Urothelium cell line (cell line): ENCODE results near the gene IKBKE.

Experiments
- DNase-seq: peaks from one replicate; pipeline ENCODE4 v3.0.0; 2011; ENCODE audit warnings: low spot score, mixed read lengths
- FAIRE-seq: peaks from 2 replicates; lab custom pipeline; 2011; peaks lifted over from hg19 to GRCh38; lab: Jason Lieb, UNC

IKBKE gene

DNA sequence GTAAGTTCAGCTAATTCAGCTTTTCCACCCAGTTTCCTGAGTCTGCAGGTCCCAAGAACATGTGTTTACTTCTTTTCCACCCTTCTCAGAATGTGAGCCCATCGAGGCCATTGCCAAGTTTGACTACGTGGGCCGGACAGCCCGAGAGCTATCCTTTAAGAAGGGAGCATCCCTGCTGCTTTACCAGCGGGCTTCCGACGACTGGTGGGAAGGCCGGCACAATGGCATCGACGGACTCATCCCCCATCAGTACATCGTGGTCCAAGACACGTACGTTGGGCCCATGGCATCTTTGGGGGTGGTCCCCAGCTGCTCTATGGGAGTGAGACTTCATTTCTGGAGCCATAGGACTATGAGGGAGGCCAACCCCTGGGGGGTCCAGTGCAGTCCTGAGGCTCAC lies 17.2 kb upstream of the IKBKE start:
- FAIRE-seq (no peak), DNase-seq (no peak)

DNA sequence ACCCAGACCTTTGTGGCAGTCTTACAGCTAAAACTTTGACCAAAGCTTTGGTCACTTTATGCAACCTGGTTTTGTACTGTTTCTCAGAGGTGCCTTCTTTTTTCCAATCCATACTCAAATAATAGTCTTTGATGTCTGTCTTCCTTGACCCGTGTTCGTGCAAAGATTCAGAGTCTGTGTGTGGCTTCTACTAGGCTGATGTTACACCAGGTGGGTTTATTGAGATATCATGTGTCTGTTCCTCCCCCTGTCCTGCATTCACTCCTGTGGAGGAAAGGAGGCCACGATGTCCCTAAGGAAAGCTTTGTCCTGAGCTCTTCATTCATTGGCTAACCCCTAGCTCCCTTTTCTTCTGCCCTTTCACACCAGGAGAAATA lies 15.0 kb upstream of the IKBKE start:
- FAIRE-seq (no peak), DNase-seq (no peak)

DNA sequence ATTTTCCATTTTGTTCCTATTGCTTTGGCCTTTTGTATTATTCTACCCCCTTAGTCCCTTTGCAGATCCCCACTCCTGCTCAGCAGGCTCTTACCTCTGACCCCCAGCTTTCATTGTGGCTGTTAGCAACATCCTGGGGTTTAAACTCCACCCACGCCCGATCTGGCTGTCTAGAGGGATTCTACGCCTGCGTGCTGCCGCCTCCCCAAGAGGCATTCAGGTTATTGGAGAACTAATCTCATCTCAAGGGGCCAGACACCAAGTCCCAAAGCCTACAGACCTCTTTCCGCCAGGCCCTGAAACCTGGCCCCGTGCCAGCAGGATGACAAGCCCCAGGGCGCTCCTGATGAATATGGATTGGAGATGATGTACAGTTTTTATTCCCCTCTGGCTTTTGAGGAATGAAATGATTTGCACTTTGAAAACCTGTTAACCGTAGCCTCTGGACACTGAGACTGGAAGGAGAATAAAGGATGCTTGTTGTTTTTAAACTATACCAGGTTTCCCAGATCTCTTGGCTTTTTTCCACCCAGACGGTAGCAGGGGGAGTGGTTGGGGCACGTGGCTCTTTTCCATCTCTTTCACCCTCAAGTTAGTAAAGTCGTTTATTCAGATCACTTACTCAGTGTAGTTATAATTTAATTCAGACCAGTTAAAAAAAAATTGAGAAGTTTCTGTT lies 14.5 kb upstream of the IKBKE start:
- no peak for FAIRE-seq

DNA sequence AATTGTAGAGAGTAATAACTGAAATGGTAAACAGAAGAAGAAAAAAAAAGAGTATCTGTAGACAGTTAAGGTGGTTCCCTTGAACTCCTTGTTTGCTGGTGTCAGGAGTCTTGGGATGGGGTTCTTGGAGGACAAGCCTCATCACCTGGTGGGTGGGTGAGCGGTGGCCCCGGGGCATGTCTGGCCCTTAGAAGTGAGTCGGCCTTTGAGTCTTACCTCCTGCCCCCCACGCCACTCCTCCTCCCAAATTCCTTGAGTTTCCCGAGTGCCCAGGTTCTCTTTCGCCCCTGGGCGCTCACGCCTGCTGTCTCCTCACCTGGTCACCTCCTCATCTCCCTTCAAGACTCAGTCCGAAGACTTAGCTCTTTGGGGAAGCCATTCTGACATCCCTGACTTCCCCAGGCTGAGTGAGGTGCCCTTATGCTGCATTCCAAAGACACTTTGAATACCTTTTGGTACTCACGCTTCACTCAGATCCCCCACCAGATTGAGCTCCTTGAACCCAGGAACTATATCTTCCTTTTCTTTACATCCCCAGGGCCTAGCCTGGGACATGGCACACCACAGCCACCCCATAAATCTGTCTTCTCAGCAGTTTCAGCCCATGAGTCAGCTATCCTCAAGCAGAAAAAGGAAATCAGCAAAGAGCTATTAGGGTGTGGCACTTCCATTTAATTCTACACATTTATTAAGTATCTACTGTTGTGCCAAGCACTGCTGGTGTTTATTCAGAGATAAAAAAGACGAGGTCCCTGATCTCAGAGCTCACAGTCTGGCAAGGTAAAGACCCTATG lies 13.5 kb upstream of the IKBKE start:
- no peak for FAIRE-seq
- DNase-seq: no peak

More for the DNA sequence above, 14.5 kb upstream of the IKBKE start:
- DNase-seq: no peak

DNA sequence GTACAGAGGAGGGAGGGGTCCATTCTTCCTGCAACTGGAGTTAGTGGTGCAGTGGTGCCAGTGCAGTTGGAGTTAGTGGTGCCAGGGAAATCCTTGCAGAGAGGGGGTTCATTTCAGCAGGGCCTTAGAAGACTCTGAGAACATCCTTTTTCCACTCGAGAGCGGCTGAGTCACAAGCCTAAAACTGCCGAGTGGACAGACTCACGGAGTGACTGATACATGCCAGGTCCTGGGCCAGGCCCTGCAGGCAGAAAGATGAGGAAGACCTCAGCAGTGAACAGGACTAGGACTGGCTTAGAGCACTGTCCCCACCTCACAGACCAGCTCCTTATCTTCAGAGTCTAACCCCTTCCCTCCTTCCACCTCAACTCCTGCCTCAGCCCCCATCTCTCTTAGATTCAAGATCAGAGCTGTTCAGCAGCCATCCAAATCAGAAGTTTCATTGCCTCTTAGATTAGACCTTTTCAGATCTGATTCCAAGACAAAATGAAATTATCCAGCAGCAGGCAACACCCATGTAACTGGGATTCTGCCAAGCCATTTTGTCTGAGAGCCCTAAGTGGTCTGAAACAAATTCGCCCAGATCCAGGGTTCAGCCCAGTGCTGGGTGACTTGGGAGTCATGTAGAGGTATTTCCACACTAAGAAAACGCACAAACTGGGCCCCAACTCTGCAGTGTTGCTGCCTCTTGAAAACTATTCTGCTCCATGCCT lies 12.7 kb upstream of the IKBKE start:
- FAIRE-seq (no peak), DNase-seq (no peak)

DNA sequence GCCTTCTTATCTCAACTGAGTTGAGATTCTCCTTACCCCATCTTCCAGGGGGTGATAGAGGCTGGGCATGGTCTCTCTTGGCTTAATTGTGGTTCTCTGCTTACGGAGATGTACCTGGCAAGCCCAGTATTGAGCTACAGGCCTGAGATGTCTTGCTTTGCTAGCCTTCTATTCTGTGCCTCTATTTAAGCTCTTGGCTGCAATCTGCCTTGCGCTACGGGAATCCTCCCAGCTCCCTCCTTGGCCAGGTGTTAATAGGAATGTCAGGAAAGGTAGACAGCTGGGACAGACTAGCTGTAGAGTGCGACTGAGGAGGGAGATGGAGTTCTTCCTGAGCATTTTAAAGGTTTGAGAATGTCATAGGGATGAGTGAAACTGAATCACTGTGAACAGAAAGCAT lies 10.6 kb upstream of the IKBKE start:
- no peak for DNase-seq

DNA sequence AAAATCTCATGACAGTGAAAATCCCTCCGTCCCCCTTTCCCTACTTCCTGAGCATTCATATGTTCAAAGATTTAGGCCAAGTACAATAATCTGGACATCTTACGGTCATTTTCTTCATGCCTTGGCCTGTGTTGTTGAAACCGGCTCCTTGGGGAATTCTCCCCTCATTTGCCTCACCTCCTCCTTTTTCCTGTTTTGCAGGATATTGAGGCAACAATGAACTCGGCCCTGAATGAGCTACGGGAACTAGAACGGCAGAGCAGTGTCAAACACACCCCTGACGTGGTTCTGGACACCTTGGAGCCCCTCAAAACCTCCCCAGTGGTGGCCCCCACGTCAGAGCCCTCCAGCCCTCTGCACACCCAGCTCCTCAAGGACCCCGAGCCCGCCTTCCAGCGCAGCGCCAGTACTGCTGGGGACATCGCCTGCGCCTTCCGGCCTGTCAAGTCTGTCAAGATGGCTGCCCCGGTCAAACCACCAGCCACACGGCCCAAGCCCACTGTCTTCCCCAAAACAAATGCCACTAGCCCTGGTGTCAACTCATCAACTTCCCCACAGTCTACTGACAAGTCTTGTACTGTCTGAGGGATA lies 9.3 kb upstream of the IKBKE start:
- DNase-seq (no peak), FAIRE-seq (no peak)

More for the DNA sequence above, 10.6 kb upstream of the IKBKE start:
- no peak for FAIRE-seq

DNA sequence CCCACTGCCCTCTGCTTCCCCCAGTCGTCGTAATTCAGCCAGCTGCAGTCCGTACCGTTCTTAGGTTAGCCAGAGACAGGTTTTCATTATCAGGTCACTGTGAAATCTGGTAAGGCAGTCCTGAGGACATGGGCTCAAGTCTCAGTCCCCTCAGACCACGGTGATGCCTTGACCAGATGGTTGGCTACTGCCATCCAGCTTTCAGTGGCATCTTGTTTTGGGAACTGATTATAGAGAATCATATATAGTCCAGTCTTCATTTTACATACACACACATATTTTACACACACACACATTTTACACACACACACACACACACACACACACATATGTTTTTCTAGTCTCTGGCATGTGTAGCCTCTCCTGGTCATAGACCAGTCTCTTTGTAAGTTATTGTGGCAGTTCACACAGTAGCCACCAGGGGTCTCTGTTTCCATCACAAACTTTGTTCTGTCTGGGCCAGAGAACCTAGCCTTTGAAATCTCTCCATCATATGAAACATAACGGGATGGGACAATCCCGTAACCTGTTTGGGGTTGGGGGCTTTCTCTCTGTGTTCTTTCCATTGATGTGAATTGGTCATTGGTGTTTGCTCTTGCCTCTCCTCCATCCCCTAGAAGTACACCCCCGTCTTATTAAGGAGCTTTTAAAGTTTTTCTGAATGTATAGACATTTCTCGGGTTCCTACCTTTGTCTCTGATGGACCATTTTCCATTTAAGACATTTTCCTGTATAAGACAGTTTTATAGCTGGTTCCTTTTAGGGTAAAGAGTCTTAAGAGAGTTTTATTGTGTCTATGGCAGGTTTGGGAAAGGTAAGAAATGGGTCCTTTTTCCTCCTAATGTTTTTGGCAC lies 8.4 kb upstream of the IKBKE start:
- no peak for FAIRE-seq
- DNase-seq: peak; percentile 65

DNA sequence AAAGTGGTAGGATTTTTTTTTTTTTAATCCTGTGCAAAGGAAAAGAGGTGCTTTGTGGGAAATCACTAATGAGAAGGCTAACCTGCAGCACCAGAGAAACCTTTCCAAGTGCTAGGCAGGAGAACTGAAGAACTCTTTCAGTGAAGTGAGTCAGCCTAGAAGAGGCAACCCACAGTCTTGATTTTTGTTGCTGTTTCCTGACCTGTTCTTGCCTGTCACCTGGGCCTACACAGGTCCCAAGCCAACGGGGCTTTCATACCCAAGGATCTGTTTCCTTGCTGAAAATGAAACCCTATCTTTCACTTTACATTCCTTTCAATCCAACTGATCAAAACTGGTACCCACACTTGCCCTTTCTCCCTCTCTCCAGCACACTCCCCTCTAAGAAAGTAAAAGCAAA lies 7.1 kb upstream of the IKBKE start:
- DNase-seq (no peak), FAIRE-seq (no peak)

DNA sequence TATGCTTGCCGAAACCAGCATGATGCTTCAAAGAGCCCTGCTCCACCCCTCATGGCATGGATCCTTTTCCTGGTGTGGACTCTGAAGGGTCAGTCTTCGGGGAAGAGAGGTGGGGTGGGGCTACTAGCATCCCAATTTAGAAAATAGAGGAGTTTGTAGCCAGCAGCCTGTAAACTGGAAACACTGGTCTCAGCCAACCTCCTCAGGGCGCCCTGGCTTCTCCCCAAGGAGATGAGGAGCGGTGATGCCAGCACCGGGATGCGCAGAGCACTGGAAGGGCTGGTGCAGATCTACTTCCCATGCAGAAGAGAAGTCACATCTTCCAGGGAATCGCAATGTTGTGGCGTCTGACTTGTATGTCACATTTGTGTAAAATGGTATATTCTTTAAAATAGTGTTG lies 6.4 kb upstream of the IKBKE start:
- FAIRE-seq (no peak), DNase-seq (no peak)

DNA sequence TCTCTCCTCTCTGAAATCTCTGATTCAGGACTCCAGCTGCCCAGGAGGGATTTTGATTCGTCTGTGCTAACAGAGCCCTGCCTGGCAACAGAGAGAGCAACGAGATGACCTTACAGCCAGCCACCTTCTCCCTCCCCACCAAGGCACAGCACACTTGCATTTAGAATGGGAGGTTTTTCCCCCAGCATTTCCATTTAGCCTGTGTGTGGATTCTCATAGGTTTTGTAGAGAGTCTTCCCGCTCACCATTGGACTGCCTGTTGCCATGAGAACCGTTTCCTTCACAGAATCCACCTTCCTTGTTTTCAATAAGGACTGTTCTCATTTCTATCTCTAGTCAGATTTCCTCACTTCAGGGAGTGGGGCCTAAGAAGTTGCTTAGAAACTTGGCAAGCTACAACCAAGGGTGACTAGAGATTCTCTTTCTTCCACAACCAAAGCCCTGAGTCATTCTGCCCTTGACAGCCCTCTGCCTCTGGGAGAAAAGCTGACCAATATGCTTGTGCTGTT lies 5.8 kb upstream of the IKBKE start:
- no peak for DNase-seq
- FAIRE-seq: no peak

DNA sequence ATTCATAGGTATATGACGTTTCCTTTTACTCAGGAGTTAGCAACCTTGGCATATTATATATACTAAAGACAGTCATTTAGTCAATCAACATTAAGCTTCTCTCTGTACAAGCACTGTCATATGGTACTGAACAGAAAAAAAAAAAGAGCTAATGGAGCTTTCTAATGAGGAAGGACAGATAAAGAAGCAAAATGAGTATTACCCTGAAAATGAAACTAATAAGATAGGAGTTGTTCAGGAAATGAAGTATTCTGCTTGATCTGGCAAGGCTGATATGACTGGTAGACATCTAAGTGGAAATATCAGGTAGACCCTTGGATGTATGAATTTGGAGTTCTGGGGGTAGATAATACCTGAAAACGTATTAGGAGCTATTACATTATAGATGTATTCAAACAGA lies 4.3 kb upstream of the IKBKE start:
- FAIRE-seq: no peak

DNA sequence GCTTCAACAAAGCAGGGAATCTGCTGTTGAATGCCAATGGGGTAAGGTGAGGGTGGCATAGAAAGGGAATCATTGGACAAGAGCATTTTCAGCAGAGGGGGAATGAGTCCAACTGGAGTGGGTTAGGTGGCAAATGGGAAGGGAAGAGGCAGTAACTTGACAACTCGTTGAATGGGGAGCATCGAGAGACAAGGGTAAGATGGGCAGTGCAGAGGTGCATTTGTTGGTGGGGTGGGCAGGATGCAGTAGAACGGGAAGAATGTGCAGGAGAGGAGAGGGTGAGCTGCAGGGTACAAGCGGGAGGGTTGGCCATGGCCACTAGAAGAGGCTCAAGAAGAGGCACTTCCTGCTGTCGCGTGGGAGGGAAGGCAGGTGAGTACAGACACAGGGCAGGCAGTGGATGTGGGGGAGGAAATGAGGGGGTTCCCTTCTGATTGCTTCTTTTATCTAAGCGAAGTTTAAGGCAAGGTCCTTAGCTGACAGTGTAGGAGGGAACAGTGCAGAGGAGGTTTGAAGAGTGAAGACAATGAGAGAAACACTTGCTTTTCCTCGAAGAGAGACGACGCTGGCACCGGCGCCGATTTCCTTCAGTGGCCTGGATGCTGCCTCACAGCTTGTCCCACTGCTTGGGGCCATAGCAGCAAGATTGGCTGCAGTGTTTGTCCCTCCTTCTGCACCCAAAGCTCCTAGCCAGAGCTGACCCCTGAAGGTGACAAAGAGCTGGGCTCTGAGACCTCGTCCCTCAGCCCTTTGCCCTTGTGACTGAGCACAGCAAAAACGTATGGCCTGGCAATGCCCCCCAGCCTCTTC lies 3.2 kb upstream of the IKBKE start:
- DNase-seq (no peak), FAIRE-seq (no peak)

More for the DNA sequence above, 4.3 kb upstream of the IKBKE start:
- no peak for DNase-seq

DNA sequence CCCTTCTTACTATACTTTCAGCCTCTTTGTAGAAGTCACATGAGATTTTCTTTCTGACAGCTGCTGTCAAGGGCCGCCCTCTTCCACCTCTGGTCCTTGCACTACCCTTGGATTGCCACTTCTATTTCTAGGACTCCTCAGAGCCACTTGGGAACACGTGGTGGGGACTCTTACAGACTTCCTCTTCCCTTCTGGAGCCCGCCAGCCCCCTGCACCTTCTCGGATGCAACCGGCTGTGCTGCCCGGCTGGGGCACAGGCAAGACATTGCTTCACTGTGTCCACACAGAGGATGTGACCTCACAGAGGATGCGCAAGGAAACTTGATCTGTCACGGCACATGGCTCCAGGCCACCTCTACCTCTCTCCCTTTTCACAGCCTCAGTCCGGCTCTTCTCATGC lies 2.4 kb upstream of the IKBKE start:
- FAIRE-seq: no peak

DNA sequence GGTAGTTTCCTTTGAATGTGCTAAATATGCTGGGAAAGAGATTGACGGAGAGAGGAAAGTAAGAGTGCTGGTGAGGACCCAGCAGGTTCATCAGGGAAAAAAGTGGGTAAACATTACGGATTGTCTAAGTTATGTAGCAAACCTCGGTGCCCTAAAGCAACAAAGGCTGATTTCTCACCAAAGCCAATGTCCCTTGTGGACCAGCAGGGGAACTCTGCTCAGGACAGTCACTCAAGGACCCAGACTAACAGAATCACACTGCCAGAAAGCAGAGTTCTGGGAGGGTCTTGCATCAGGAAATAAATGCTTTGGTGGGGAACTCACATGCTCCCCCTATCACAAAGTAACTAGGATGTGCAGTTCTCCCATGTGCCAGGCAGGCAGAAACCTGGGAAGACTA lies 1.7 kb upstream of the IKBKE start:
- DNase-seq (no peak), FAIRE-seq (no peak)

More for the DNA sequence above, 2.4 kb upstream of the IKBKE start:
- DNase-seq: no peak

DNA sequence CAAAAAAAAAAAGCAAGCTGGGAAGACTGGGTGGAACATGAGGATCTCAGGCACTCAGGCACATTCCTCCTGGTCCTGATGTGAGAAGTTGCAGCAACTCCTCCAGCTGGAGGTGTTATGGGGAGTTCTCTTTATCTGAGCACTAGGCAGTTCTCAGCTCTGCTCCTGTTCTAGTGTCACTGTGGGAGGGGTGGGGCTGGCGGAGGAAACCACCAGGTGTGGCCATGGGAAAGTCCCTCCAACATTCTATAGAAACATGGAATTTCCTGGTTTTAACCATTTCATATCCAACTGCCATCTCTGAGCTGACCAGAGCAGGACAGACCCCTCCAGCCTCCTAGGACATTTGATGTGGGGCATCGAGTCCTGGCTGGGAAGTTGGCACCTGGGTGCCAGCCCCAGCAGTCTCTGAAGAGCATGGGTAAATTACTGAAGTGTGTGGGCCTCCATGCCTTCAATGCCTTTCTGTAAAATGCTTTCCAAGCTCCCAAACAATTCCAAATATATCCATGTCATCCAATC lies 804 bp upstream of the IKBKE start:
- FAIRE-seq (no peak), DNase-seq (no peak)

DNA sequence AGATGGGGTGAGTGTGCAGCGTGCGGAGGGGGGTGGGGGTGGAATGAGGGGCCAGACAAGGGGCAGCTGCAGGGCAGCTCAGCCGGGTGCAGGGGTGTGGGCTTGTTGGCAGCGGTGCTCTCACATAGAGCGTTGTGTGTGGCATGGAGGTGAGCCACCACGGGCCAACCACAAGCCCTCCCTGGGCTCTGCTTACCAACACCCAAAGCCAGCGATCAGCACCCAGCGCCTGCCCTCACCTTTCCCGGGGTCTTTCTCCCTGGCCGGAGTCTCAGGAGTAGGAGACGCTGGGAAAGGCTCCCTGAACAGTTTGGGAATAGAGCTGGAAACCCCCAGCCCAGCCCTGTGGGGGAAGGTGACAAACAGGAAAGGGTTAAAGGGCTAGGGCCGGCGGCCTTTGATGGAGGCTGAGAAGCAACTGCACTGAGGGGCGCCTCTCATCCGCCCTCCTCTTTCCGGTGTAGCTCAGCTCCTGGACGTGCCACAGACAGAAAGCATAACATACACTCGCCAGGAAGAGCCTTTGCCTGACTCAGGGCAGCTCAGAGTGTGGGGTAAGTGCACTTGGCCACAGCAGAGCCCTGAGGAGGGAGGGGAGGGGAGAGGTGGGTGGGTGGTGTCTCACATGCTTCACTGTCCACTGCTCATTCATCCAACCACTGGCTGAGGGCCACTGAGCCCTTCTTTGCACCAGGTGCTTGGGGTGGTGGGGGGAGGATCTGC lies 577 bp downstream of the IKBKE start:
- FAIRE-seq (no peak), DNase-seq (peak; percentile 58)

DNA sequence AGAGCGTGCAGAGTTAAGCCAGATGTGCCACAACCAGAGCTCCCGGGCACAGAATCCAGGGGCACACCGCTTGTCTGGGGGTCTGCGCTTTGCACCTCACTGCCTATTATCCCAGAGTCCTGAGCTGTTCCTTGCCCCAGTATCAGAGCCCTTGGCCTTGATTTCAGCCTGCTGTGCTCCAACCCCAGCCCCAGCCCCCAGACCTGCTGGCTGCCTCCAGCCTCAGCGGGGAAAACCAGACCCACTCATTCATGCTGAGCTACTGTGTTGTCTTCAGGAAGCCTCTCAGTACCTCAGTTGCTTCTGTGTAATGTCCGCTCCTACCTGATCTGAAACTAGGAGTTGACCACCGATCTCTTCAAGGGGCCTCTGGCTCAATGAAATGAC lies 1.1 kb downstream of the IKBKE start:
- no peak for FAIRE-seq

DNA sequence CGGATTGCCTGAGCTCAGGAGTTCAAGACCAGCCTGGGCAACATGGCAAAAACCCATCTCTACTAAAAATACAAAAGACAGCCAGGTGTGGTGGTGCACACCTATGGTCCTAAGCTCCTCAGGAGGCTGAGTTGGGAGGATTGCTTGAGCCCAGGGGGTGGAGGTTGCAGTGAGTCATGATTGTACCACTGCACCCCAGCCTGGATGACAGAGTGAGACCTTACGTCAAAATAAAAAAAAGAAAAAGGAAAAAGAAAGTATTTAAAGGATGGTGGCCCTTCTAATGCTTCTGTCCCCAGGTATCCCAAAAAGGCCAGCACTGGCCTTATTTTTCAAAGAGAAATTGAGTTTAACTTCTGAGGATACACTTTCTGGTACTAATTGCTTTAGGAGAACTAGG lies 1.7 kb downstream of the IKBKE start:
- FAIRE-seq (no peak), DNase-seq (no peak)

More for the DNA sequence above, 1.1 kb downstream of the IKBKE start:
- DNase-seq: no peak
